ENCODE results near the gene MPND.

The MPND gene

GRCh38 chr19:4385291-4386040 is 42.1 kb downstream of the MPND start:
- DNase-seq: no peak

GRCh38 chr19:4386041-4386782 is 42.9 kb downstream of the MPND start:
- DNase-seq: no peak

- DNase-seq: no peak
Measured at GRCh38 chr19:4388337-4389063, 45.1 kb downstream of the MPND start.

GRCh38 chr19:4389064-4389375 is 45.7 kb downstream of the MPND start:
- no peak for DNase-seq

- DNase-seq: no peak
Measured at GRCh38 chr19:4389511-4390016, 46.2 kb downstream of the MPND start.

- no peak for DNase-seq
Measured at GRCh38 chr19:4390017-4390566, 46.7 kb downstream of the MPND start.

GRCh38 chr19:4390567-4391305 is 47.4 kb downstream of the MPND start:
- no peak for DNase-seq

- DNase-seq: no peak
Measured at GRCh38 chr19:4391306-4391693, 47.9 kb downstream of the MPND start.

GRCh38 chr19:4391701-4392483 is 48.5 kb downstream of the MPND start:
- DNase-seq: no peak

GRCh38 chr19:4393947-4394590 is 50.7 kb downstream of the MPND start:
- DNase-seq: no peak

GRCh38 chr19:4396949-4397783 is 53.8 kb downstream of the MPND start:
- DNase-seq: no peak

- no peak for DNase-seq
Measured at GRCh38 chr19:4399812-4400134, 56.4 kb downstream of the MPND start.

GRCh38 chr19:4400135-4400936 is 57.0 kb downstream of the MPND start, which contains the start of gene SH3GL1:
SH3GL1 (minus strand) TSS chr19:4400547; CDS start chr19:4400368, 179 bp downstream.
- peak; percentile 90 for DNase-seq

GRCh38 chr19:4401769-4402170 is 58.4 kb downstream of the MPND start:
- DNase-seq: no peak

- DNase-seq: peak; percentile 100
Measured at GRCh38 chr19:4402171-4403004, 59.0 kb downstream of the MPND start, which contains the start of gene CHAF1A. CHAF1A (plus strand) TSS chr19:4402640; CDS start chr19:4402763, 123 bp downstream.

- no peak for DNase-seq
Measured at GRCh38 chr19:4403005-4403761, 59.8 kb downstream of the MPND start.

GRCh38 chr19:4405977-4406376 is 62.6 kb downstream of the MPND start:
- no peak for DNase-seq

- DNase-seq: no peak
Measured at GRCh38 chr19:4406626-4407025, 63.3 kb downstream of the MPND start.

Measured in activated CD4-positive, alpha-beta T cell treated with anti-CD3 and anti-CD28 coated beads, Interleukin-10, Interleukin-2, amounts not matched to agents 100 ng/mL and 50 ng/mL, durations not matched to agents 16 hours and 8 hours (primary cell).